Measurements from ENCODE around the gene MIA2.
"Not testable (repeated sequence)": the region's sequence is repeated elsewhere in the genome, so short reads cannot be mapped to it uniquely, and the experiment has no call there.

Gene MIA2

GRCh38 chr14:39341126-39341525 is 107.4 kb downstream of the MIA2 start:
- DNase-seq, result not testable (repeated sequence)

DNA sequence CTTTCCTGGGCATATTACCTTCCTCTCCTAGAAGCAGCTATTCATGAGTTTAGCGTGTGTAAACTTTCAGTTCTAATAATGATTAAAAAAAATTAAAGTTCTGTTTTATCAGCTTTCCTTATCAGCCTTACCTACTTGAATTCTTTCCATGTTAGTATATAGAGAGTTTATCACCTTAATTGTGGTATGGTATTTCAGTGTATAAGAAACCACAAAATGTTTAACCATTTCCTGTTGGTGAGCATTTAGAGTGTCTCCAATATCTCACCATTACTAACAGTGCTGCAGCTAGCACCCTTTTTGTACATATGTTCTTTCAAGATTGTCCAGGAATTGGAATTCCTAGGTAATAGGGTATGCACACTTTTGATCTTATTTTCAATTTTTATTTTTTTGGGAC is 109.1 kb downstream of the MIA2 start:
- DNase-seq, result no peak

- DNase-seq, result no peak
Measured at GRCh38 chr14:39343614-39344013, 109.9 kb downstream of the MIA2 start.

DNA sequence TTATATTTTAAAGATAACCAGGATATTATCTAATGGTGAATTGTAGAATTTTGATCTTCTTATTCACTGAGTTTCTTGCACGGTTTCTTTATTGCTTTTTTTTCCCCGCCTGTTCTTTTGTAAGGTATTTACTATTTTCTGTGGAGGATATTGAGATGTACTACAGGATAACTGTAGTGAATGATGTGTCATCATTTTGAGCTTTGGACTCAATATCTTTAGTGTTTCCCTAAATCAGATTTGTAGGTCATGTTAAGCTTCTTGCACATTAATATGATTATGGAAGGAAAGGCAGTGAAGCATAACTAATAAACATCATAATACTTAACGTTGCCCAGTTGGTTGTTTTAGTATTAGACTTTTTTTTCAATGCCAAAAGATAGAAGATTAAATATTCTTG is 117.2 kb downstream of the MIA2 start:
- no peak for DNase-seq

- DNase-seq, result no peak
Measured at GRCh38 chr14:39351708-39352107, 118.0 kb downstream of the MIA2 start.

DNA sequence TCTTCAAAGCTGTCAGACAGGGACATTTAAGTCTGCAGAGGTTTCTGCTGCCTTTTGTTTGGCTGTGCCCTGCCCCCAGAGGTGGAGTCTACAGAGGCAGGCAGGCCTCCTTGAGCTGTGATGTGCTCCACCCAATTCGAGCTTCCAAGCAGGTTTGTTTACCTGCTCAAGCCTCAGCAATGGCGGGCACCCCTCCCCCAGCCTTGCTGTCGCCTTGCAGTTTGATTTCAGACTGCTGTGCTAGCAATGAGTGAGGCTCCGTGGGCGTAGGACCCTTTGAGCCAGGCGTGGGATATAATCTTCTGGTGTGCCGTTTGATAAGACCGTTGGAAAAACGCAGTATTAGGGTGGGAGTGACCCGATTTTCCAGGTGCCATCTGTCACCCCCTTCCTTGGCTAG is 125.4 kb downstream of the MIA2 start:
- DNase-seq, result not testable (repeated sequence)

GRCh38 chr14:39360316-39360715 is 126.6 kb downstream of the MIA2 start:
- DNase-seq, result no peak

- not testable (repeated sequence) for DNase-seq
Measured at GRCh38 chr14:39361556-39361955, 127.8 kb downstream of the MIA2 start.

DNA sequence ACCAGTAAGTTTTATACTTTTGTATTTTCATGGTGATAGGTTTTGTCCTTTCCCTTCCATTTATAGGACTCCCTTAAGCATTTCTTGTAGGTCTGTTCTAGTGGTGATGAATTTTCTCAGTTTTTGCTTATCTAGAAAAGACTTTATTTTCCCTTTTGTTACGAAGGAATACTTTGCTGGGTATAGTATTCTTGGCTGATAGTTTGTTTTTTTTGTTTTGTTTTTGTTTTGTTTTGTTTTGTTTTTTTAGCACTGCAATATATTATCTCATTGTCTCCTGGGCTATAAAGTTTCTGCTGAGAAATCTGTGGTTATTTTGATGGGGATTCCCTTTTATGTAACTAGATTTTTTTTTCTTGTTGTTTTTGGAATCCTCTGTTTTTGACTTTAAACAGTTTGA is 130.8 kb downstream of the MIA2 start:
- no peak for DNase-seq

- no peak for DNase-seq
Measured at GRCh38 chr14:39365354-39365753, 131.6 kb downstream of the MIA2 start.

- no peak for DNase-seq
Measured at GRCh38 chr14:39366460-39367386, 133.0 kb downstream of the MIA2 start.

DNA sequence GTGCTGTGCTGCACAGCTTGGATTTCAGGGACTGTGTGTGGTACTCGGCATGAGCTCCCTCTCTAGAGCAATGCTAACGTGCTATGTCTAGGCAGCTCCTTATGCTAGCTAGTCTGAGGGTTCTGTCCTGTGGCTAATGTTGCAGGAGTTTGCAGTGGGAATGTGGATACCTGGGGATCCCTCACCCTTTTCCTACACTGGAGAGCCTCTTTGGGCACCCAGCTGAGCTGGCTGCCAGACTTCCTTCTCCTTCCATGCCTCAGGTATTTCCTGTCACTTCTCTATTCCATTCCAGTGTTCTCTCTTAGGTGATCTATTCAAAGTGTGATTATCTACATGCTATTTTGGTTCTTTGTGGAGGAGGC is 133.7 kb downstream of the MIA2 start:
- no peak for DNase-seq

GRCh38 chr14:39368261-39368959 is 134.7 kb downstream of the MIA2 start:
- DNase-seq, result peak in 1 of 2 experiments; percentile 53

- no peak for DNase-seq
Measured at GRCh38 chr14:39369029-39369428, 135.3 kb downstream of the MIA2 start.

GRCh38 chr14:39370415-39370814 is 136.7 kb downstream of the MIA2 start:
- DNase-seq, result no peak

DNA sequence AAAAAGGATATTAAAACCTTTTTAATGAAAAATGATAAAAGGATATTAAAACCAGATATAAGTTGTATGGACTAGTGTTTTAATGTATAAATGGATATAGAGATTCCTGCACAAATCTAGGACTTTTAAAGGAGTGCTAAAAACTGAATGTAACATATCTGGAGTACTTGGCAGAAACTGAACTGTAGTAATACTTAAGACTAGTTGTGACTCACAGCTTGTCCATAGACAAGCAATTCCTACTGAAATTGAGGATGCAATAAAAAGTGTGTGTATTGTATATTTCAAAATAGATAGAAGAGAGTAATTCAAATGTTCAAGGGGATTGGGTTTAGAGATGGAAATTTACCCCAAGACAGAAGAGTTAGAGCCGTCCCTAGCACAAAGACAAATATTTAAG is 138.9 kb downstream of the MIA2 start:
- DNase-seq, result no peak

- peak in 1 of 2 experiments; percentile 13 for DNase-seq
Measured at GRCh38 chr14:39374851-39375250, 141.1 kb downstream of the MIA2 start.

GRCh38 chr14:39376667-39377403 is 143.1 kb downstream of the MIA2 start:
- DNase-seq, result peak; percentile 9 to 32

GRCh38 chr14:39381366-39381765 is 147.7 kb downstream of the MIA2 start:
- no peak for DNase-seq

- no peak for DNase-seq
Measured at GRCh38 chr14:39382463-39382862, 148.7 kb downstream of the MIA2 start.

- DNase-seq, result no peak
Measured at GRCh38 chr14:39383026-39383660, 149.4 kb downstream of the MIA2 start.

DNA sequence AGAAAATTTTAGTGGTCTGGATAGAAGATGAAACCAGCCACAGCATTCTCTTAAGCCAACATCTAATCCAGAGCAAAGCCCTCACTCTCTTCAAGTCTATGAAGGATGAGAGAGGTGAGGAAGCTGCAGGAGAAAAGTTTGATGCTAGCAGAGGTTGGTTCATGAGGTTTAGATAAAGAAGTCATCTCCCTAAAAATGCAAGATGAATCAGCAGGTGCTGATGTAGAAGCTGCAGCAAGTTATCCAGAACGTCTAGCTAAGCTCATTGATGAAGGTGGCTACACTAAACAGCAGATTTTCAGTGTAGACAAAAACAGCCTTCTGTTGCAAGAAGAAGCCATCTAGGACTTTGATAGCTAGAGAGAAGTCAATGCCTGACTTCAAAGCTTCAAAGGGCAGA is 150.0 kb downstream of the MIA2 start:
- no peak for DNase-seq

DNA sequence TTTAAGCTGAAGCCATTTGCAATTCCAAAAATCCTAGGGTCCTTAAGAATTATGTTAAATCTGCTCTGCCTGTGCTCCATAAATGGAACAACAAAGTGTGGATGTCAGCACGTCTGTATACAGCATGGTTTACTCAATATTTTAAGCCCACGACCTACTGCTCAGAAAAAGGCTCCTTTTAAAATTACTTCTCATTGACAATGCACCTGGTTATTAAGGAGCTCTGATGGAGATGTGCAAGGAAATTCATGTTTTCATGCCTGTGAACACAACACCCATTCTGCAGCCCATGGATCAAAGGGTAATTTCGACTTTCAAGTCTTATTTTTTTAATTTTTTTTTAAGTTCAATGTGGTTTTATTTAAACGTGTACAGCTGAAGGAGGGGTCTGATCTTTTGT is 150.5 kb downstream of the MIA2 start:
- DNase-seq, result no peak
